ENCODE measurements around the gene TUBGCP6. TPM values are rescaled to one million over a fixed set of nuclear protein-coding genes. Genes with fewer than 3 reads are reported as not detected.

TUBGCP6 gene
- polyA plus RNA-seq, 1 donor from 2014 or later = 74.5 TPM

DNA sequence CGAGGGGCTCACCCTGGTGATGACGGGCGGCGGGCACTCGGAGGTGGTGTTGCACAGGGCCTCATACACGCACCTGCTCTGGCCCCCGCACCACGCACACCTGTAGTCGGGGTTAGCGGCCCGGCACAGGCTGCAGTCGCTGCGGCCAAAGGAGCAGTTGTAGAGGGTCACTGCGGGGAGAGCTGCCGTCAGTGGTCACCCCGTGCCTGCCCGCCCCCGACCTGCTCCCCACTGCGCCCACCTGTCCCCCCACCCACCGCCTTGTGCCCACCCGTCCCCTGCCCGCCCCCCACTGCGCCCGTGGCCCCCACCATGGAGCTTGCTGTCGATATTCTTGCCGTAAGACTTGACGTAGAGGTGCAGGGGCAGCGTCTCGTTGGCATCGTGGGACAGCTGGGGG, 39.0 kb upstream of the TUBGCP6 start:
- TF ChIP-seq POLR2AphosphoS5 (IDR thresholded peaks at IDR 0.05) (no peak), MXI1 (conservative IDR thresholded peaks at IDR 0.05; ENCODE audit: poor library complexity, severe bottlenecking) (no peak), EZH2 (IDR thresholded peaks at IDR 0.05; ENCODE audit: borderline replicate concordance, insufficient read depth, low read length, poor library complexity, severe bottlenecking) (no peak)
- Histone ChIP-seq H3K9me3 (ENCODE audit: low read length) (no peaks in the 10 kb centered on the region), H3K27ac (ENCODE audit: low read length) (no peak overlapping the region), H3K36me3 (ENCODE audit: insufficient read depth, low read length) (no peaks in the 10 kb centered on the region), H3K79me2 (replicated peaks; ENCODE audit: insufficient read depth, low read length) (peaks cover 3% of the 10 kb centered on the region), H3F3A (ENCODE audit: insufficient read depth, low read length, poor library complexity, severe bottlenecking) (no peaks in the 10 kb centered on the region), H4K20me1 (ENCODE audit: insufficient read depth) (no peaks in the 10 kb centered on the region), H3K27me3 (ENCODE audit: insufficient read depth, low read depth, low read length) (no peaks in the 10 kb centered on the region), H3K9me2 (ENCODE audit: insufficient read depth, low read length) (no peaks in the 10 kb centered on the region), H2AFZ (ENCODE audit: low read depth, low read length) (no peak overlapping the region), H3K9ac (ENCODE audit: low read length) (no peak overlapping the region), H3K4me2 (ENCODE audit: low read length) (no peak overlapping the region), H3K4me3 (ENCODE audit: low read length) (no peak overlapping the region)

DNA sequence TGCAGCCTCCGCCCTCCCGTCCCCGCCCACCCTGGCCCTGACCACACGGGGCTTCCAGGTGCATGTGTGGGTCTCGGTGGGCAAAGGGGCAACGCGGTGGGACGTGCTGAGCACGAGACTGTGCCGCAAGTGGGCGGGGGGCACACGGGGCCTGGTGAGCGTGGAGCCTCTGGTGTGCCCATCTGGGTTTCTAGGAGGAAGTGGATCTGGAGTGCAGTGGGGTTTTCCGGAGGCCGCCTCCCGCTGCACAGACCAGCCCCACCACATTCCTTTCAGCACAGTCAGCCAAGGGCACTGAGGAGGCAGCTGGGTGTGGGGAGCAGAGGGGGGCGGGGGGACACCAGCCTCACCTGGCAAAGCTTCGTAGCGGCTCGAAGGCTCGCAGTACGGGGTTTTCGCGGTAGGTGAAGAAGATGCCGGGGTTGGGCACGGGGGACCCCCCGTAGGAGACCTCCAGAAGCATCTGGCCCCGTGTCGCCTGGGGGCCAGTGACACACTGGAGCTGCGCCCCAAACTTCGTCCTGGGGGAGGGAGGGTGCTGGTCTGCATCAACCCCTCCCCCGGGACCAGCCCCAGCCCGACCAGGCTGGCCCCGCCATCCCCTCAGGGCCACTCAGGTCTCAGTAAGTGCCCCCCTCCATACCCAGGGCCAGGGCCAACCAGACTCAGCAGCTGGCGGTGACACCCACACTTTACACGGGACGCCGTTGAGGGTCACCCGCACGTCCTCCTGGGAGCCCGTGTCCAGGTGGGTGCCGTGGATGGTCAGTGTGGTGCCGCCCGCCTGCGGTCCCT, 37.7 kb upstream of the TUBGCP6 start:
- no peak overlapping the region for H2AFZ ChIP-seq (ENCODE audit: low read depth, low read length)
- no peaks in the 10 kb centered on the region for H3F3A ChIP-seq (ENCODE audit: insufficient read depth, low read length, poor library complexity, severe bottlenecking)
- no peak overlapping the region for H3K4me3 ChIP-seq (ENCODE audit: low read length)
- no peaks in the 10 kb centered on the region for H3K36me3 ChIP-seq (ENCODE audit: insufficient read depth, low read length)
- H3K27ac ChIP-seq (ENCODE audit: low read length) = no peak overlapping the region
- no peaks in the 10 kb centered on the region for H3K79me2 ChIP-seq (replicated peaks; ENCODE audit: insufficient read depth, low read length)
- no peak overlapping the region for H3K9ac ChIP-seq (ENCODE audit: low read length)
- H3K4me2 ChIP-seq (ENCODE audit: low read length) = no peak overlapping the region
- no peaks in the 10 kb centered on the region for H3K27me3 ChIP-seq (ENCODE audit: insufficient read depth, low read depth, low read length)
- no peaks in the 10 kb centered on the region for H3K9me3 ChIP-seq (ENCODE audit: low read length)
- TF ChIP-seq POLR2AphosphoS5 (IDR thresholded peaks at IDR 0.05) = no peak
- TF ChIP-seq, protein P1, sequence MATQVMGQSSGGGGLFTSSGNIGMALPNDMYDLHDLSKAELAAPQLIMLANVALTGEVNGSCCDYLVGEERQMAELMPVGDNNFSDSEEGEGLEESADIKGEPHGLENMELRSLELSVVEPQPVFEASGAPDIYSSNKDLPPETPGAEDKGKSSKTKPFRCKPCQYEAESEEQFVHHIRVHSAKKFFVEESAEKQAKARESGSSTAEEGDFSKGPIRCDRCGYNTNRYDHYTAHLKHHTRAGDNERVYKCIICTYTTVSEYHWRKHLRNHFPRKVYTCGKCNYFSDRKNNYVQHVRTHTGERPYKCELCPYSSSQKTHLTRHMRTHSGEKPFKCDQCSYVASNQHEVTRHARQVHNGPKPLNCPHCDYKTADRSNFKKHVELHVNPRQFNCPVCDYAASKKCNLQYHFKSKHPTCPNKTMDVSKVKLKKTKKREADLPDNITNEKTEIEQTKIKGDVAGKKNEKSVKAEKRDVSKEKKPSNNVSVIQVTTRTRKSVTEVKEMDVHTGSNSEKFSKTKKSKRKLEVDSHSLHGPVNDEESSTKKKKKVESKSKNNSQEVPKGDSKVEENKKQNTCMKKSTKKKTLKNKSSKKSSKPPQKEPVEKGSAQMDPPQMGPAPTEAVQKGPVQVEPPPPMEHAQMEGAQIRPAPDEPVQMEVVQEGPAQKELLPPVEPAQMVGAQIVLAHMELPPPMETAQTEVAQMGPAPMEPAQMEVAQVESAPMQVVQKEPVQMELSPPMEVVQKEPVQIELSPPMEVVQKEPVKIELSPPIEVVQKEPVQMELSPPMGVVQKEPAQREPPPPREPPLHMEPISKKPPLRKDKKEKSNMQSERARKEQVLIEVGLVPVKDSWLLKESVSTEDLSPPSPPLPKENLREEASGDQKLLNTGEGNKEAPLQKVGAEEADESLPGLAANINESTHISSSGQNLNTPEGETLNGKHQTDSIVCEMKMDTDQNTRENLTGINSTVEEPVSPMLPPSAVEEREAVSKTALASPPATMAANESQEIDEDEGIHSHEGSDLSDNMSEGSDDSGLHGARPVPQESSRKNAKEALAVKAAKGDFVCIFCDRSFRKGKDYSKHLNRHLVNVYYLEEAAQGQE (IDR thresholded peaks at IDR 0.05; ENCODE audit: borderline replicate concordance) = no peak
- no peak for TF ChIP-seq TAF1 (IDR thresholded peaks at IDR 0.05; ENCODE audit: low read depth)
- no peak for TF ChIP-seq RAD21 (conservative IDR thresholded peaks at IDR 0.05)
- TF ChIP-seq, protein P2, sequence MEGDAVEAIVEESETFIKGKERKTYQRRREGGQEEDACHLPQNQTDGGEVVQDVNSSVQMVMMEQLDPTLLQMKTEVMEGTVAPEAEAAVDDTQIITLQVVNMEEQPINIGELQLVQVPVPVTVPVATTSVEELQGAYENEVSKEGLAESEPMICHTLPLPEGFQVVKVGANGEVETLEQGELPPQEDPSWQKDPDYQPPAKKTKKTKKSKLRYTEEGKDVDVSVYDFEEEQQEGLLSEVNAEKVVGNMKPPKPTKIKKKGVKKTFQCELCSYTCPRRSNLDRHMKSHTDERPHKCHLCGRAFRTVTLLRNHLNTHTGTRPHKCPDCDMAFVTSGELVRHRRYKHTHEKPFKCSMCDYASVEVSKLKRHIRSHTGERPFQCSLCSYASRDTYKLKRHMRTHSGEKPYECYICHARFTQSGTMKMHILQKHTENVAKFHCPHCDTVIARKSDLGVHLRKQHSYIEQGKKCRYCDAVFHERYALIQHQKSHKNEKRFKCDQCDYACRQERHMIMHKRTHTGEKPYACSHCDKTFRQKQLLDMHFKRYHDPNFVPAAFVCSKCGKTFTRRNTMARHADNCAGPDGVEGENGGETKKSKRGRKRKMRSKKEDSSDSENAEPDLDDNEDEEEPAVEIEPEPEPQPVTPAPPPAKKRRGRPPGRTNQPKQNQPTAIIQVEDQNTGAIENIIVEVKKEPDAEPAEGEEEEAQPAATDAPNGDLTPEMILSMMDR (IDR thresholded peaks at IDR 0.05; ENCODE audit: poor library complexity, severe bottlenecking) = no peak
- no peak for TF ChIP-seq EP300 (conservative IDR thresholded peaks at IDR 0.05; ENCODE audit: poor library complexity, severe bottlenecking)
- no peak for TF ChIP-seq MXI1 (conservative IDR thresholded peaks at IDR 0.05; ENCODE audit: poor library complexity, severe bottlenecking)
- TF ChIP-seq EZH2 (IDR thresholded peaks at IDR 0.05; ENCODE audit: borderline replicate concordance, insufficient read depth, low read length, poor library complexity, severe bottlenecking) = no peak
- TF ChIP-seq SMC3 (conservative IDR thresholded peaks at IDR 0.05; ENCODE audit: poor library complexity) = no peak
- H4K20me1 ChIP-seq (ENCODE audit: insufficient read depth) = no peaks in the 10 kb centered on the region
- H3K9me2 ChIP-seq (ENCODE audit: insufficient read depth, low read length) = no peaks in the 10 kb centered on the region

Data from neural cell (in vitro differentiated cells).